GM18873 (cell line): ENCODE measurements around the gene MCMBP.
"Not testable (repeated sequence)": the region's sequence is repeated elsewhere in the genome, so short reads cannot be mapped to it uniquely, and the experiment has no call there.

ENCODE experiments used
- ATAC-seq: cut with Tn5 transposase; IDR thresholded peaks from one replicate; pipeline ENCODE4 v1.9.1; 2021; ENCODE audit warnings: mild to moderate bottlenecking, moderate library complexity, moderate number of reproducible peaks; ENCODE audit not compliant: unreplicated experiment, low FRiP score

Gene MCMBP

GRCh38 chr10:119872610-119872859 is at the start of gene MCMBP:
MCMBP (minus strand) TSS chr10:119872843; CDS start chr10:119872584, 259 bp downstream.
- peak; percentile 11 for ATAC-seq

- ATAC-seq, result peak; percentile 58
Observed at GRCh38 chr10:119919826-119920225, 47.2 kb upstream of the MCMBP start.

GRCh38 chr10:119919271-119919670 is 46.6 kb upstream of the MCMBP start:
- ATAC-seq, result no peak

- no peak for ATAC-seq
Observed at GRCh38 chr10:119917777-119918176, 45.1 kb upstream of the MCMBP start.

DNA sequence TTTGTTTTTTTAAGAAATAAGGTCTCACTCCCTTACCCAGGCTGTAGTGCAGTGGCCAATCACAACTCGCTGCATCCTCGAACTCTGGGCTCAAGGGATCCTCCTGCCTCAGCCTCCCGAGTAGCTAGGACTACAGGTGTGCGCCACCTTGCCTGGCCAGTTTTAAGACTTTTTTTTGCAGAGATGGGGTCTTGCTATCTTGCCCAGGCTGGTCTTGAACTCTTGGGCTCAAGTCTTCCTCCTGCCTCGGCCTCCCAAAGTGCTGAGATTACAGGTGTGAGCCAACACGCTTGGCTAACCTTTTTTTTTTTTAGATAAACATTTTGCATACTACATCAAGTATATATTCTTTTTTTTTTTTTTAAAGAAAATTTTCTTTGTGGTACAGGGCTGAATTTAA is 38.0 kb upstream of the MCMBP start:
- ATAC-seq, result no peak

DNA sequence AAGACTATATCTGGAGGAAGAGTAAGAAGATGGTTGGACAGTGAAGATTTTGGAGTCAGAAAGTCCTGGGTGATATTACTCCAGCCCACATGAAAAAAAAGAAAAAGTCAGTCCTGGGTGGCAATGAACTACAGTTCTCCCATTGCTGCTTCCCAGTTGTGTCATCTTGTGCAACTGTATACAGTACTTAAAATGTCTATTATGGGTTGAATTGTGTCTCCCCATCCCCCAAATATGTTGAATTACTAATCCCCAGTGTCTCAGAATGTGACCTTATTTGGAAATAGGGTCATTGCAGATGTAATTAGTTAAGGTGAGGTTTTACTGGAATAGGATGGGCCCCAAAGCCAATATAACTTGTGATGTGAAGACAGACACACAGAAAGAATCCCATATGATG is 35.5 kb upstream of the MCMBP start:
- no peak for ATAC-seq

- ATAC-seq, result not testable (repeated sequence)
Observed at GRCh38 chr10:119907695-119908094, 35.1 kb upstream of the MCMBP start.

- ATAC-seq, result no peak
Observed at GRCh38 chr10:119903946-119904666, 31.5 kb upstream of the MCMBP start.

- no peak for ATAC-seq
Observed at GRCh38 chr10:119898577-119898976, 25.9 kb upstream of the MCMBP start.

DNA sequence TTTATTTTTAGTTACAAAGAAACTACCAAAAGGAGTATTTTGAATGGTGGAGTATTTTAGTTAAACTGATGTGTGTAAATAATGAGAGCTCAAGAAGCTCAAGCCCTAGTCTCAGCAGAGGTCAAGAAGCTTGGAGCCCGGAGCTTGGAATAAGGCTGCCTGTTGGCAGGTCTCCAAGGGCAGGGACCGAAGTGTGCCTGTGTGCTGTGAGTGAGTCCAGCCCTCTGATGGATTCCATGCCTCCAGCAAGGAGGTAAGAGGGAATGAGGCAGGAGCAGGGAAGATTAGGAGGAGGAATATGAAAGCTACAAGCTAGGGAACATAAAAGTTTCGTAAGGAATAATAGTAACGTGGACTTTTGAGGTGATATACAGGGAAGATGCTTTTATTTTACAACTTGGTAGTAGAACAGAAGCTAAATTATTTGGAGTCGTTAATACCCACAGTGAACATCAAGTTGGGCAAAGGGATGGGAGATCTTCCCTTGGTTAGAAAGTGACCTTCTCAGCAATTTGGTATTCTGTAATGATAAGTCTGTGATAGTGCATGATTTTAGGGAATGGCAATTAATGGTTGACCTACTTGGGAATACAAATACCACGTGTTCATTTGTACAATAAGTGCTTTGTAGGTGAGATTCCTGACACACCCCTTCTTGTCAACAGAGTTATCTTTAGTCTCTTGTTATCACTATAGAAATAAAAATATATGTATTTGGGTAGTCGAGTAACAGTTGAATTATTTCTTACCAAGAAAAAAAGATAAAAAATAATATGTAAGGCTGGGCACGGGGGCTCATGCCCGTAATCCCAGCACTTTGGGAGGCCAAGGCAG is 24.5 kb upstream of the MCMBP start:
- no peak for ATAC-seq

DNA sequence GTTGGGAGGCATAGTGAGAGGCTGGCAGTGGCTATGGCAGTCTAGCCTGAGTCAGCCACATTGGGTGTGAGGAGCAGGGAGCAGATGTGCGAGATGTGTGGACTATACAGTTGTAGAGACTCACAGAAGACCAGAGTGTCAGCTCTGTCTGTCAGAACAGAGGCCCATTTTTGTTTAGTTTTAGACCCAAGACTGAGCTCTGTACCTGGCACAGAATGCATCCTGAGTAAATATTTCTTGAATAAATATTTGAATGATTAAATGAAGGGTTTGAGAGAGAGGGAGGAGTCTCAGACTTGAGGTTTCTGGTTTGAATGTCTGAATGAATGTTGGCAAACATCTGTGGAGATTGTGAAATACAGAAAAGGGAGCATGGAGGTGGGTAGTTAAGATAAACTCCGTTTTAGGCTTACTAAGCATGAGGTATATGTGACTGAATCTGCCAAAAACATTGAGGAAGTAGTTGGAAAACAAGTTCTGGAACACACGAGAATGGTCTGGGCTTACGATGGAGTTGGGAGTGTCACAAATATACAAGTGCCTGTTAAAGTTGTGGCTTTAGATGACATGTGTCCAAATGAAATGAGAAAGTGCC is 23.5 kb upstream of the MCMBP start:
- ATAC-seq, result no peak

DNA sequence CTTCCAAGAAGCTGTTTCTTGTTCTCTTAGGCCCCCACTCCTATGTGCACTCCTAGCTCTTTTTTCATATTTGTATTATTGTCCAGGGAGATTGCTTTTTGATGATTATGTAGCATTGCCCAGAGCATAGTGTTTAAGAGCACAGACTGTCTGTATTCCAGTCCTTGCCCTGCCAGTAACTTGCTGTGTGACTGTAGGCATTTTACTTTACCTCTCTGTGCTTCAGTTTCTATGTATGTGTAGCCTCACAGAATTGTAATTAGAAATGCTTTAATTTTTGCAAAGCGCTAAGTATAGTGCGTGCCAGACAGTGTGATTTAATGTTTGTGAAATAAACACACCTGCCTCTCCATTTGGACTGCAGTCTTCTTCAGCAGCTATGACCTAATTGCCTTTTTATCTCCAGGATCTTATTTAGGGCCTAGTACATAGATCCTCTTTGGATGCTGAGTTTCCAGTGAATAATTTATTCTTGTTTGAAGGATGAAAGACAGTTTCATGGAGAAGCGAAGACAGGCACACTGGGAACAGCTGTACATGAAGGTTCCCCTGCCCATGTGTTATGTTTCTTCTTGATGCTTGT is 21.3 kb upstream of the MCMBP start:
- no peak for ATAC-seq

DNA sequence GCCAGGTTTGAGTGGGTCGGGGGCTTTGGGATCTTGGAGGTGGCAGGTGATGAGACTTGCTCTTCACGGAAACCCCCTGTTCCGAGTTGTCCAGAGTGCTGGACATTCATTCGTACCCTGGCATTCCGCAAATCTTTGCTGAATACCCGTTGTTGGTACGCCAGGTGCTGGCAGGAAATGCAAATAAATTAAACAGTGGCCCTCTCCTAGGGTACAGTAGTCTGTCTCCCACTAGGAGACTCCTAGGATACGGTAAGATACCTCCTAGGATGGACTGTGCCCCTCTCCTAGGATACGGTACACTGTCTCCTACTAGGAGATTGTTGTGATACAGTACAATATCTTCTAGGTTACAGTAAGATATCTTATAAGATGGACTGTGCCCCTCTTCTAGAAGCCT is 20.4 kb upstream of the MCMBP start:
- no peak for ATAC-seq

DNA sequence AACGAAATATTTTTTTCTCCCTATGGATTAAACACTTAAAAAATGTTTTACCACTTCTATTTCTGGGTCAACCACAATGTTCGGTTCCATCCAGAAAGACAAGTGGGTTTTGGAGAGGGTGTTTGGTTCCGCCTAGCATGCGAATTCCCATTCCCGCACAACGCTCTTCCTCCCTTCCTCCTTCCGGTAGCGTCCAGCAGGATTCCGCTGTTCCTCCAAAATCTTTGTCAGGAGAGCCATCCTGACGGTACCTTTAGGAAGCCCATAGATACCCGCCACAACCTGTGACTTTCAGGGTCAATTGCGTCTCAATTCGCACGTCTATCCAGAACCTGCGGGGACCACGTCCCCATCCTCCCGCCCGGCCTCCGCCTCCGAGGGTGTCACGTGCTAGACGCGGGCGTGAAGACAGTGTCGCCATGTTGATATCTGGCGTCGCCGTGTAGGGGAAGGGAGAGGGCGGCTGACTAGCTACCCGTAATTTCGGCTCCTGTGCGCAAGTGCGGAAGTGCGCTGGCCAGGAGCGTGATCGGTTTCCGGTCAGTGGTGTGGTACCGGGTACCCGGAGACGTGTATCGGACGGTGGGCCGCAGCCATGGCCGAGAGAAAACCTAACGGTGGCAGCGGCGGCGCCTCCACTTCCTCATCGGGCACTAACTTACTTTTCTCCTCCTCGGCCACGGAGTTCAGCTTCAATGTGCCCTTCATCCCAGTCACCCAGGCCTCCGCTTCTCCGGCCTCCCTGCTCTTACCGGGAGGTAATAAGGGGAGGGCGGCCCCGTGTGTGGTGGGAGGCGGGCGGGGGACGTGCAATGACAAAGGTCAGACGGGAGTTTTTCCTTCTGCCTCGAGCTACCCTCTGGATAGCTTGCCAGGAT is 19.8 kb upstream of the MCMBP start, which contains the start of gene SEC23IP:
TSS of gene SEC23IP (plus strand) at position 543 of the 878 bp plus-strand sequence. CDS start at position 596, 53 bp downstream.
- peak; percentile 97 for ATAC-seq

DNA sequence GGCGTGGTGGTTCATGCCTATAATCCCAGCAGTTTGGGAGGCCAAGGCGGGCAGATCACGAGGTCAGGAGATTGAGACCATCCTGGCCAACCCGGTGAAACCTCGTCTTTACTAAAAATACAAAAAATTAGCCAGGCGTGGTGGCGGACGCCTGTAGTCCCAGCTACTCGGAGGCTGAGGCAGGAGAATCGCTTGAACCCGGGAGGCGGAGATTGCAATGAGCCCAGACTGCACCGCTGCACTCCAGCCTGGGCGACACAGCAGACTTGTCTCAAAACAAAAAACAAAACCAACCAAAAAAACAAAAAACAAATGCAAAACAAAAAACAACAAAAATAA is 19.2 kb upstream of the MCMBP start:
- not testable (repeated sequence) for ATAC-seq

DNA sequence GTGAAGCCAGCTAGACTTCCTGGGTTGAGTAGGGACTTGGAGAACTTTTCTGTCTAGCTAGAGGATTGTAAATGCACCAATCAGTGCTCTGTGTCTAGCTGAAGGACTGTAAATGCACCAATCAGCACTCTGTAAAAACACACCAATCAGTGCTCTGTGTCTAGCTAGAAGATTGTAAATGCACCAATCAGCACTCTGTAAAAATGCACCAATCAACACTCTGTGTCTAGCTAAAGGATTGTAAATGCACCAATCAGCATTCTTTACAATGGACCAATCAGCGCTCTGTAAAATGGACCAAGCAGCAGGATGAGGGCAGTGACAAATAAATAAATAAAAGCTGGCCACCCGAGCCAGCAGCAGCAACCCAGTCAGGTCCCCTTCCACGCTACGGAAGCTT is 17.7 kb upstream of the MCMBP start:
- not testable (repeated sequence) for ATAC-seq

GRCh38 chr10:119889201-119889600 is 16.6 kb upstream of the MCMBP start:
- not testable (repeated sequence) for ATAC-seq

DNA sequence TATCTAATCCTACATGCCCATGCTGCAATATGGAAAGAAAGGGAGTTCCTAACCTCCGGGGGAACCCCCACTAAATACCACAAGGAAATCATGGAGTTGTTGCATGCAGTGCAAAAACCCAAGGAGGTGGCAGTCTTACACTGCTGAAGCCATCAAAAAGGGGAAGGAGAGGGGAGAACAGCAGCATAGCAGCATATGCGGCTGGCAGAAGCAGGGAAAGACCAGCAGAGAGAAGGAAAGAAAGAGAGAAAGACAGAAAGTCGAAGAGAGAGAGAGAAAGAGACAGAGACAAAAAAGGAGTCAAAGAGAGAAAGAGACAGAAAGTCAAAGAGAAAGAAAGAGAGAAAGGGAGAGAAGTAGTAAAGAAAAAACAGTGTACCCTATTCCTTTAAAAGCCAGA is 16.1 kb upstream of the MCMBP start:
- ATAC-seq, result not testable (repeated sequence)

GRCh38 chr10:119886070-119886469 is 13.4 kb upstream of the MCMBP start:
- ATAC-seq, result not testable (repeated sequence)

DNA sequence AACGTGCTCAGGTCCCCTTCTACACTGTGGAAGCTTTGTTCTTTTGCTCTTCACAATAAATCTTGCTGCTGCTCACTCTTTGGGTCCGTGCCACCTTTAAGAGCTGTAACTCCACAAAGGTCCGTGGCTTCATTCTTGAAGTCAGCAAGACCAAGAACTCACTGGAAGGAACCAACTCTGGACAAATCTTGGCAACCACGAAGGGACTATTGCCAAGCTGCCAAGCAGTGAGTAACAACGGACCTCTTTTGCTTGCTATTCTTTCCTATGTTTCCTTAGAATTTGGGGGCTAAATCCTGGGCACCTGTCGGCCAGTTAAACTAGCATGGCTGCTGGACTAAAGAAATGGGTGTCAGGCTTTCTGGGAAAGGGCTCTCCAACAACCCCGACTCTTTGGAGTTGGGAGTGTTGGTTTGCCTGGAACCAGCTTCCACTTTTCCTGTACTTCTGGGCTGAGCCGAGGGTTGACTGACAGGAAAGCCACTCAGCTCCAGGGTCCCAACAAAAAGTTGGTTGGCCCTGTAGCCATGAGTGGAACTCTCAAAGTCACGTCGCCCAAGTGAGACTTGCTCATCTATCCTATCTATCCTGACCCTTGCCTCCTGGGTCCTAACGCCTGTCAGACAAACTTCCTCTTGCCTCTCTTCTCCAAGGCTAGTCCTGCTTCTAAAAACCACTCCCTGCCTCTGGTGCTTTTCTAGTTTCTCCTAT is 11.4 kb upstream of the MCMBP start:
- not testable (repeated sequence) for ATAC-seq
